K562 (cell line): ENCODE measurements around the gene SANBR. TPM values are rescaled to one million over a fixed set of nuclear protein-coding genes. Genes with fewer than 3 reads are reported as not detected.

Experiments used
- ATF7 ChIP-seq: fragments of 450-650 bp; IDR thresholded peaks from 2 replicates; pipeline ENCODE4 v1.7.1; 2014; ENCODE audit warnings: mild to moderate bottlenecking, moderate library complexity
- CEBPG ChIP-seq, 3 experiments: fragments of 200-800 bp in 1 of 3; sonication (Bioruptor generic) in 1 of 3; sonication (generic) in 1 of 3; formaldehyde crosslinking in 1 of 3; IDR thresholded peaks in 2 of 3; conservative IDR thresholded peaks in 1 of 3; 2 replicates each; pipeline versions ENCODE4 v1.6.1 to v1.8.0; 2016 to 2022; ENCODE audit warnings: missing compliant biosample characterization in 2 of 3, missing genetic modification characterization in 2 of 3, mild to moderate bottlenecking in 1 of 3, missing genetic modification reagents in 1 of 3
- MAFG ChIP-seq: fragments of 450-650 bp; conservative IDR thresholded peaks from 2 replicates; pipeline ENCODE4 v1.6.1; 2016; ENCODE audit warnings: missing genetic modification characterization, missing compliant biosample characterization
- MECOM ChIP-seq: fragments of 250-450 bp; sonication (Bioruptor Pico); IDR thresholded peaks from 2 replicates; pipeline ENCODE4 v1.8.0; 2022; ENCODE audit warnings: inconsistent platforms
- MGA ChIP-seq: fragments of 450-650 bp; IDR thresholded peaks from 2 replicates; pipeline ENCODE4 v1.6.1; 2016; ENCODE audit warnings: mild to moderate bottlenecking, moderate library complexity
- PHB2 ChIP-seq: fragments of 450-650 bp; IDR thresholded peaks from 2 replicates; pipeline ENCODE4 v1.6.1; 2017; ENCODE audit warnings: low read depth
- PHF20 ChIP-seq: fragments of 450-650 bp; IDR thresholded peaks from 2 replicates; pipeline ENCODE4 v1.6.1; 2018; ENCODE audit not compliant: partially characterized antibody
- RAD21 ChIP-seq, 2 experiments: fragments of 250-450 bp in 1 of 2; fragments of 450-650 bp in 1 of 2; sonication (Bioruptor Pico) in 1 of 2; formaldehyde crosslinking in 1 of 2; IDR thresholded peaks in 1 of 2; conservative IDR thresholded peaks in 1 of 2; 2 replicates each; pipeline versions ENCODE4 v1.4.0 to v1.8.0; 2020 to 2022; ENCODE audit warnings: mild to moderate bottlenecking in 2 of 2, moderate library complexity in 1 of 2
- TCFL5 ChIP-seq: fragments of 250-450 bp; sonication (Bioruptor Pico); conservative IDR thresholded peaks from 2 replicates; pipeline ENCODE4 v1.6.1; 2021; ENCODE audit warnings: mild to moderate bottlenecking, moderate library complexity, matching md5 sums
- ZNF280B ChIP-seq: fragments of 250-450 bp; sonication (Bioruptor Pico); IDR thresholded peaks from 2 replicates; pipeline ENCODE4 v1.5.1; 2021; ENCODE audit warnings: mild to moderate bottlenecking
- polyA plus RNA-seq, 8 experiments: library from polyadenylated mRNA; depleted of rRNA in 4 of 8; stranded (reverse) in 5 of 8; unstranded in 3 of 8; fragments of >200 nt; fragmentation: Nextera tagmentation in 2 of 8; fragmentation: Illumina TruSeq in 1 of 8; extraction: Ambion mirVana in 2 of 8; extraction: Trizol in 1 of 8; gene quantifications; 2 replicates each; pipeline versions ENCODE4 v1.2.1 to v1.2.3, GENCODE V29; 2011 to 2014; ENCODE audit warnings: inconsistent platforms in 1 of 8, missing spikeins in 1 of 8
- total RNA-seq, 7 experiments: library from RNA; depleted of rRNA in 6 of 7; stranded (reverse); fragments of >200 nt in 6 of 7; fragmentation: Illumina TruSeq in 2 of 7; extraction: Trizol in 2 of 7; gene quantifications; 2 replicates each; pipeline versions ENCODE4 v1.2.1 to v1.2.3, GENCODE V29; 2011 to 2021; ENCODE audit warnings: low replicate concordance in 1 of 7
- TF ChIP-seq, protein P1 (sequence below): fragments of 250-450 bp; sonication (Bioruptor Pico); IDR thresholded peaks from 2 replicates; pipeline ENCODE4 v1.8.0; 2022; ENCODE audit warnings: inconsistent platforms, mild to moderate bottlenecking, moderate library complexity, borderline replicate concordance

SANBR gene
- total and polyA plus RNA-seq, 9 of the 15 experiments (the other 6 are each of a cell fraction or from before 2014, with no cell fraction given) = 1.5 to 7.7 (median 6.2) TPM

- TF ChIP-seq PHF20 (peak; percentile 9), RAD21 (CRISPR knock-in tag; conservative IDR thresholded peaks at IDR 0.05 in 1 of 2, IDR thresholded peaks at IDR 0.05 in 1 of 2) (no peak), ATF7 (peak; percentile 65; the same call in 1 of the 2 replicates), ZNF280B (CRISPR knock-in tag) (no peak), MAFG (tag) (no peak), CEBPG (CRISPR knock-in tag; IDR thresholded peaks at IDR 0.05) (no peak), CEBPG (tag; conservative IDR thresholded peaks at IDR 0.05 in 1 of 2, IDR thresholded peaks at IDR 0.05 in 1 of 2) (no peak), PHB2 (no peak), MECOM (CRISPR knock-in tag) (no peak), MGA (peak; percentile 37; the same call in 1 of the 2 replicates), TCFL5 (CRISPR knock-in tag) (no peak)
- TF ChIP-seq, protein P1, sequence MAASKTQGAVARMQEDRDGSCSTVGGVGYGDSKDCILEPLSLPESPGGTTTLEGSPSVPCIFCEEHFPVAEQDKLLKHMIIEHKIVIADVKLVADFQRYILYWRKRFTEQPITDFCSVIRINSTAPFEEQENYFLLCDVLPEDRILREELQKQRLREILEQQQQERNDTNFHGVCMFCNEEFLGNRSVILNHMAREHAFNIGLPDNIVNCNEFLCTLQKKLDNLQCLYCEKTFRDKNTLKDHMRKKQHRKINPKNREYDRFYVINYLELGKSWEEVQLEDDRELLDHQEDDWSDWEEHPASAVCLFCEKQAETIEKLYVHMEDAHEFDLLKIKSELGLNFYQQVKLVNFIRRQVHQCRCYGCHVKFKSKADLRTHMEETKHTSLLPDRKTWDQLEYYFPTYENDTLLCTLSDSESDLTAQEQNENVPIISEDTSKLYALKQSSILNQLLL (CRISPR knock-in tag) = no peak
Observed at GRCh38 chr2:61065714-61066709, at the start of gene SANBR (continued).
